ENCODE results near the gene PPL.

Gene PPL

GRCh38 chr16:4859900-4860255, 77.1 kb downstream of the PPL start:
- DNase-seq (ENCODE audit: low read depth) = no peak

- DNase-seq (ENCODE audit: low read depth) = no peak
Measured at GRCh38 chr16:4859190-4859899, 77.6 kb downstream of the PPL start.

- no peak for DNase-seq (ENCODE audit: low read depth)
Measured at GRCh38 chr16:4855804-4856203, 81.1 kb downstream of the PPL start.

GRCh38 chr16:4855371-4855770, 81.6 kb downstream of the PPL start:
- DNase-seq (ENCODE audit: low read depth) = no peak

- DNase-seq (ENCODE audit: low read depth) = no peak
Measured at GRCh38 chr16:4852221-4852872, 84.6 kb downstream of the PPL start.

- DNase-seq (ENCODE audit: low read depth) = no peak
Measured at GRCh38 chr16:4850211-4850610, 86.7 kb downstream of the PPL start.

GRCh38 chr16:4847774-4848587, 89.0 kb downstream of the PPL start:
- DNase-seq (ENCODE audit: low read depth) = peak; percentile 17

- peak; percentile 100 for DNase-seq (ENCODE audit: low read depth)
Measured at GRCh38 chr16:4846901-4847773, 89.8 kb downstream of the PPL start, which contains the start of the genes GLYR1 and UBN1. Gene GLYR1, minus strand, starts transcription at chr16:4847288. Its CDS starts 23 bp downstream, at chr16:4847265. Gene UBN1, plus strand, starts transcription at chr16:4847481. Its CDS starts 5,437 bp downstream, at chr16:4852918.

- no peak for DNase-seq (ENCODE audit: low read depth)
Measured at GRCh38 chr16:4846503-4846900, 90.4 kb downstream of the PPL start.

GRCh38 chr16:4840984-4841383, 96.0 kb downstream of the PPL start:
- DNase-seq (ENCODE audit: low read depth) = no peak

GRCh38 chr16:4839942-4840341, 97.0 kb downstream of the PPL start:
- DNase-seq (ENCODE audit: low read depth) = no peak

- no peak for DNase-seq (ENCODE audit: low read depth)
Measured at GRCh38 chr16:4837733-4838501, 99.0 kb downstream of the PPL start.

GRCh38 chr16:4836727-4837126, 100.2 kb downstream of the PPL start:
- DNase-seq (ENCODE audit: low read depth) = no peak

- DNase-seq (ENCODE audit: low read depth) = no peak
Measured at GRCh38 chr16:4833584-4833983, 103.4 kb downstream of the PPL start.

- DNase-seq (ENCODE audit: low read depth) = no peak
Measured at GRCh38 chr16:4832698-4833343, 104.1 kb downstream of the PPL start.
